ENCODE data around the gene KCNAB1.
"Not testable (repeated sequence)": the region's sequence is repeated elsewhere in the genome, so short reads cannot be mapped to it uniquely, and the experiment has no call there.

The KCNAB1 gene

GRCh38 chr3:156559321-156559720, 438.9 kb downstream of the KCNAB1 start:
- Histone ChIP-seq H3K9ac (ENCODE audit: low read depth, low read length) (no peak overlapping the region), H3K9me3 (ENCODE audit: control insufficient read depth, insufficient read depth, low read length) (no peaks in the 10 kb centered on the region), H3K4me1 (ENCODE audit: insufficient read depth, low read length) (no peaks in the 10 kb centered on the region), H3K36me3 (ENCODE audit: insufficient read depth, low read length) (no peaks in the 10 kb centered on the region)

GRCh38 chr3:156561533-156561932, 441.2 kb downstream of the KCNAB1 start:
- Histone ChIP-seq H3K4me1 (ENCODE audit: insufficient read depth, low read length) (no peaks in the 10 kb centered on the region), H3K36me3 (ENCODE audit: insufficient read depth, low read length) (no peaks in the 10 kb centered on the region), H3K9ac (ENCODE audit: low read depth, low read length) (no peak overlapping the region), H3K9me3 (ENCODE audit: control insufficient read depth, insufficient read depth, low read length) (no peaks in the 10 kb centered on the region)

GRCh38 chr3:156562486-156562885, 442.1 kb downstream of the KCNAB1 start:
- not testable (repeated sequence) for H3K4me1 ChIP-seq (ENCODE audit: insufficient read depth, low read length); H3K36me3 ChIP-seq (ENCODE audit: insufficient read depth, low read length); H3K9me3 ChIP-seq (ENCODE audit: control insufficient read depth, insufficient read depth, low read length)

GRCh38 chr3:156563900-156564682, 443.7 kb downstream of the KCNAB1 start:
- Histone ChIP-seq H3K9ac (ENCODE audit: low read depth, low read length) (no peak overlapping the region), H3K4me1 (ENCODE audit: insufficient read depth, low read length) (no peaks in the 10 kb centered on the region), H3K9me3 (ENCODE audit: control insufficient read depth, insufficient read depth, low read length) (peaks cover 3% of the 10 kb centered on the region; the same call in 1 of the 2 replicates), H3K36me3 (ENCODE audit: insufficient read depth, low read length) (no peaks in the 10 kb centered on the region)

More at GRCh38 chr3:156562486-156562885, 442.1 kb downstream of the KCNAB1 start:
- H3K9ac ChIP-seq (ENCODE audit: low read depth, low read length), result not testable (repeated sequence)

GRCh38 chr3:156569016-156569415, 448.6 kb downstream of the KCNAB1 start:
- not testable (repeated sequence) for H3K9ac ChIP-seq (ENCODE audit: low read depth, low read length); H3K4me1 ChIP-seq (ENCODE audit: insufficient read depth, low read length); H3K36me3 ChIP-seq (ENCODE audit: insufficient read depth, low read length); H3K9me3 ChIP-seq (ENCODE audit: control insufficient read depth, insufficient read depth, low read length)

- not testable (repeated sequence) for H3K9ac ChIP-seq (ENCODE audit: low read depth, low read length); H3K9me3 ChIP-seq (ENCODE audit: control insufficient read depth, insufficient read depth, low read length); H3K4me1 ChIP-seq (ENCODE audit: insufficient read depth, low read length); H3K36me3 ChIP-seq (ENCODE audit: insufficient read depth, low read length)
Observed at GRCh38 chr3:156569881-156570280, 449.5 kb downstream of the KCNAB1 start.

- Histone ChIP-seq H3K36me3 (ENCODE audit: insufficient read depth, low read length) (no peaks in the 10 kb centered on the region), H3K9me3 (ENCODE audit: control insufficient read depth, insufficient read depth, low read length) (no peaks in the 10 kb centered on the region), H3K9ac (ENCODE audit: low read depth, low read length) (no peak overlapping the region), H3K4me1 (ENCODE audit: insufficient read depth, low read length) (peaks cover 5% of the 10 kb centered on the region)
Observed at GRCh38 chr3:156575641-156576040, 455.3 kb downstream of the KCNAB1 start.

GRCh38 chr3:156576051-156576450, 455.7 kb downstream of the KCNAB1 start:
- Histone ChIP-seq H3K4me1 (ENCODE audit: insufficient read depth, low read length) (peaks cover 5% of the 10 kb centered on the region), H3K9ac (ENCODE audit: low read depth, low read length) (no peak overlapping the region), H3K9me3 (ENCODE audit: control insufficient read depth, insufficient read depth, low read length) (no peaks in the 10 kb centered on the region), H3K36me3 (ENCODE audit: insufficient read depth, low read length) (no peaks in the 10 kb centered on the region)

- Histone ChIP-seq H3K9ac (ENCODE audit: low read depth, low read length) (no peak overlapping the region), H3K4me1 (ENCODE audit: insufficient read depth, low read length) (peaks cover 5% of the 10 kb centered on the region), H3K9me3 (ENCODE audit: control insufficient read depth, insufficient read depth, low read length) (no peaks in the 10 kb centered on the region), H3K36me3 (ENCODE audit: insufficient read depth, low read length) (no peaks in the 10 kb centered on the region)
Observed at GRCh38 chr3:156576651-156577348, 456.4 kb downstream of the KCNAB1 start.

- no peak overlapping the region for H3K9ac ChIP-seq (ENCODE audit: low read depth, low read length)
Observed at GRCh38 chr3:156577736-156578135, 457.4 kb downstream of the KCNAB1 start.

GRCh38 chr3:156579427-156579851, 459.1 kb downstream of the KCNAB1 start:
- Histone ChIP-seq H3K9ac (ENCODE audit: low read depth, low read length) (no peak overlapping the region), H3K36me3 (ENCODE audit: insufficient read depth, low read length) (no peaks in the 10 kb centered on the region), H3K9me3 (ENCODE audit: control insufficient read depth, insufficient read depth, low read length) (peaks cover 3% of the 10 kb centered on the region; the same call in 1 of the 2 replicates), H3K4me1 (ENCODE audit: insufficient read depth, low read length) (peaks cover 5% of the 10 kb centered on the region)

More at GRCh38 chr3:156577736-156578135, 457.4 kb downstream of the KCNAB1 start:
- Histone ChIP-seq H3K9me3 (ENCODE audit: control insufficient read depth, insufficient read depth, low read length) (peaks cover 3% of the 10 kb centered on the region; the same call in 1 of the 2 replicates), H3K36me3 (ENCODE audit: insufficient read depth, low read length) (no peaks in the 10 kb centered on the region), H3K4me1 (ENCODE audit: insufficient read depth, low read length) (peaks cover 5% of the 10 kb centered on the region)

- Histone ChIP-seq H3K4me1 (ENCODE audit: insufficient read depth, low read length) (peaks cover 5% of the 10 kb centered on the region), H3K9me3 (ENCODE audit: control insufficient read depth, insufficient read depth, low read length) (peaks cover 3% of the 10 kb centered on the region; the same call in 1 of the 2 replicates), H3K9ac (ENCODE audit: low read depth, low read length) (no peak overlapping the region), H3K36me3 (ENCODE audit: insufficient read depth, low read length) (no peaks in the 10 kb centered on the region)
Observed at GRCh38 chr3:156581033-156581432, 460.7 kb downstream of the KCNAB1 start.

- Histone ChIP-seq H3K36me3 (ENCODE audit: insufficient read depth, low read length) (no peaks in the 10 kb centered on the region), H3K4me1 (ENCODE audit: insufficient read depth, low read length) (peaks cover 5% of the 10 kb centered on the region), H3K9ac (ENCODE audit: low read depth, low read length) (no peak overlapping the region), H3K9me3 (ENCODE audit: control insufficient read depth, insufficient read depth, low read length) (peaks cover 3% of the 10 kb centered on the region; the same call in 1 of the 2 replicates)
Observed at GRCh38 chr3:156581954-156582353, 461.6 kb downstream of the KCNAB1 start.

GRCh38 chr3:156582532-156583183, 462.3 kb downstream of the KCNAB1 start:
- H3K4me1 ChIP-seq (ENCODE audit: insufficient read depth, low read length), result peaks cover 5% of the 10 kb centered on the region
- H3K9ac ChIP-seq (ENCODE audit: low read depth, low read length), result no peak overlapping the region
- H3K9me3 ChIP-seq (ENCODE audit: control insufficient read depth, insufficient read depth, low read length), result peaks cover 3% of the 10 kb centered on the region; the same call in 1 of the 2 replicates
- H3K36me3 ChIP-seq (ENCODE audit: insufficient read depth, low read length), result no peaks in the 10 kb centered on the region
